Measurements from ENCODE around the gene HS6ST2.

HS6ST2 gene

DNA sequence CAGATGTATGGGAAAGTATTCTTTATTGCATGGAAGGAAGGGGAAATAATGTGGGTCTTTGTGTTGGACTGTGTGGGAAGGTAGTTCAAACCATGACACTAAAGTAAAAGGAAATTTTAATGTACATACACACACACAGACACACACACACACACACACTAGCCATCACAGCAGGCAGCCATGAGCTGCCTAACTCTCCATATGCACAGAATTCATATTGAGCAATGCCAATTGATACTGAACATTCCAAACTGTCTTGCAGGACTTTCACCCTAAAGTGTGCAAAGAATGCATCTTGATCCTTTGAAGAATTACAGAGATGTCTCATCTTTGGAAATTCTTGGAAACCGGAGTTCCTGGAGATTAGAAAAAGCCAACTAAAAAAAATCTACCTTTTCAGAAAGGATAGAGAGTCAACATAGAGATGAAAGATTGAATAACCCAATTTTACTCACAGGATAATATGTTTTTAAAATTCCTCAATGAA lies 349.0 kb downstream of the HS6ST2 start:
- TF ChIP-seq POLR2AphosphoS5 (IDR thresholded peaks at IDR 0.05; ENCODE audit: borderline replicate concordance, low read depth, low read length) (no peak), FOXP2 (optimal IDR thresholded peaks at IDR 0.05; ENCODE audit: control extremely low read depth, extremely low read length, insufficient read depth) (no peak), EZH2 (IDR thresholded peaks at IDR 0.05) (no peak)
- H3K4me3 ChIP-seq: no peak overlapping the region
- DNase-seq (ENCODE audit: low read depth, low spot score): no peak
- no peak overlapping the region for H3K9ac ChIP-seq (ENCODE audit: insufficient read length)
- H3K36me3 ChIP-seq (ENCODE audit: insufficient read depth, low read length): no peaks in the 10 kb centered on the region
- no peaks in the 10 kb centered on the region for H3K9me3 ChIP-seq (ENCODE audit: low read depth, low read length)
- H3K27ac ChIP-seq: no peak overlapping the region

DNA sequence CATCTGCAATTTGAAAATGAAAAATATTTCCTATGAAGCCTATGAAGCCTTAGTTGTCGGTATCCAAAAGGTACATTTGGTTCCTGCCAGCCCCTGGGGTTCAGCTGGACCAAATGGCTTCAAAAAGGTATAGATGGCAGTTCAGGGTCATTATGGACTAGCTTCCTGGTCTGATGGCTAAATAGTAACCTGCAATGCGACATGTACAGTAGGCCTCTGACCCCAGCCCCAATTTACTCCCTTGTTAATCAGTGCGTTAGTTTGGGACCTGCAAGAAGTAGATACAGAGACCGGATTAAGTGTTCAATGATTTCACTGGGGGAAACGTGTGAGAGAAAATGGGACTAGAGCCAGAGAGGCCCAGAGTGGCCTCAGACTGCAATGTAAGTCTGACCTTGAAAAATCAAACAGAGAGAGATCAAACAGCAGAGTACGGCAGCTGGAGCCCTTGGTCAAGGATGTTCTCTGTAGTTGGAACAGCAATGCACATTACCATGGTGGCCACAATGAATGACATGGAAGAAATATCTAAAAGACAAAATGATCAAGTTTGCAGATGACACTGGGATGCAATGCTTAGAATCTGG lies 354.6 kb downstream of the HS6ST2 start:
- H3K36me3 ChIP-seq (ENCODE audit: insufficient read depth, low read length): no peaks in the 10 kb centered on the region
- H3K4me3 ChIP-seq: no peak overlapping the region
- DNase-seq (ENCODE audit: low read depth, low spot score): no peak
- TF ChIP-seq EZH2 (IDR thresholded peaks at IDR 0.05) (no peak), FOXP2 (optimal IDR thresholded peaks at IDR 0.05; ENCODE audit: control extremely low read depth, extremely low read length, insufficient read depth) (no peak), POLR2AphosphoS5 (IDR thresholded peaks at IDR 0.05; ENCODE audit: borderline replicate concordance, low read depth, low read length) (no peak)
- no peak overlapping the region for H3K9ac ChIP-seq (ENCODE audit: insufficient read length)
- no peaks in the 10 kb centered on the region for H3K9me3 ChIP-seq (ENCODE audit: low read depth, low read length)
- H3K27ac ChIP-seq: no peak overlapping the region

DNA sequence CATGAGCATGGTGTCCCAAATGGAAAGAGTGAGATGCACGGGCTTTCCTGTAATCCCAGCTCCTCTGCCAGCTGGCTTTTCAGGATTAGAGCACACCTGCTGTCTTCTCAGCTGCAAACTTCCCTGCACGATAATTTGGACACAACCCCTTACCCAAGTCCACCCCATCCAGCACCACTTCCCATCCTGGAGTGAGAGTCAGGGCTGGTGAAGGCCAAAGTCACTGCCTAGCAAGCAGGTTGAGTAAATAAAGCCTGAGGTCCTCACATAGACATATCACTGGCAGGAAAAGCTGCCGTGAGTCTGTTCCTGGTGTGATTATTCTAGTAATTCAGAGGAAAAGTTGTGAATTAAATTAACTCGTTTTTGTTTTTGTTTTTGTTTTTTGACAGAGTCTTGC lies 355.7 kb downstream of the HS6ST2 start:
- no peak for DNase-seq (ENCODE audit: low read depth, low spot score)
- Histone ChIP-seq H3K27ac (no peak overlapping the region), H3K4me3 (no peak overlapping the region), H3K36me3 (ENCODE audit: insufficient read depth, low read length) (no peaks in the 10 kb centered on the region), H3K9me3 (ENCODE audit: low read depth, low read length) (no peaks in the 10 kb centered on the region), H3K9ac (ENCODE audit: insufficient read length) (no peak overlapping the region)
- TF ChIP-seq POLR2AphosphoS5 (IDR thresholded peaks at IDR 0.05; ENCODE audit: borderline replicate concordance, low read depth, low read length) (no peak), EZH2 (IDR thresholded peaks at IDR 0.05) (no peak), FOXP2 (optimal IDR thresholded peaks at IDR 0.05; ENCODE audit: control extremely low read depth, extremely low read length, insufficient read depth) (no peak)

DNA sequence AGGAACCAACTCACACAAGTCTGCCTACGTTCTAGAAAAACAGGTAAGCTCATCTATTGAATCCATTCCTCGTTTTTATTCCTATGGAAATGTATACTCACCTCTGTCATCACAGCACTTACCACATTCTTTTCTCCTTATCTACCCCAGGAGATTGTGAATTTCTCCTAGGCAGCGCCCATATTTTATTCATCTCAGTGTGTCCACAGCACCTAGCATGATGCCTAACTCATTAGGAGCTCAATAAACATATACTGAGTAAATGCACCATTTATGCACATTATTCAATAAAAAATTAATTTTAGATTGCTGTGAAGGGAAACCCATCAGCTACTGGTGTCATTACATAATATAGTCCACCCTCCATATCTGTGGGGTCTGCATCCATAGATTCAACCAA lies 363.4 kb downstream of the HS6ST2 start:
- no peak for DNase-seq (ENCODE audit: low read depth, low spot score)
- Histone ChIP-seq H3K36me3 (ENCODE audit: insufficient read depth, low read length) (no peaks in the 10 kb centered on the region), H3K27ac (no peak overlapping the region), H3K4me3 (no peak overlapping the region), H3K9me3 (ENCODE audit: low read depth, low read length) (no peaks in the 10 kb centered on the region), H3K9ac (ENCODE audit: insufficient read length) (no peak overlapping the region)
- TF ChIP-seq EZH2 (IDR thresholded peaks at IDR 0.05) (no peak), POLR2AphosphoS5 (IDR thresholded peaks at IDR 0.05; ENCODE audit: borderline replicate concordance, low read depth, low read length) (no peak), FOXP2 (optimal IDR thresholded peaks at IDR 0.05; ENCODE audit: control extremely low read depth, extremely low read length, insufficient read depth) (no peak)

DNA sequence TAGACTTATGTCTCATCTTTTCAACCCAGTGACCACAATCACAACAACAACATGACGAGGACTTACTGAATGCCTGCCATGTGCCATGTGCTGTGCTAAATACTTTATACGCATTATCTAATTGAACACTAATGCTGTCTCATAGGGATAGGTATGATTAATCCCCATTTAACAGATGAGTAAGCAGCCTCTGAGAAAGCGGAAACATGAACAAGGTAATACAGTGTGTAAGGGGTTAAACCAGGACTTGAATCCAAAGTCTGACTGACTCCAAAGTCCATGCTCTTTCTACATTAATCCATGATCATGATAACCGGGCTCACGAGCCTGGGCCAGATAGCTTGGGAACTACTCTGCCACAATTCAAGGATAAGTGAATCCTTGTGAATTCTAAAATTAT lies 364.3 kb downstream of the HS6ST2 start:
- no peaks in the 10 kb centered on the region for H3K36me3 ChIP-seq (ENCODE audit: insufficient read depth, low read length)
- no peak overlapping the region for H3K4me3 ChIP-seq
- no peak for TF ChIP-seq POLR2AphosphoS5 (IDR thresholded peaks at IDR 0.05; ENCODE audit: borderline replicate concordance, low read depth, low read length)
- no peak for TF ChIP-seq EZH2 (IDR thresholded peaks at IDR 0.05)
- TF ChIP-seq FOXP2 (optimal IDR thresholded peaks at IDR 0.05; ENCODE audit: control extremely low read depth, extremely low read length, insufficient read depth): no peak
- no peaks in the 10 kb centered on the region for H3K9me3 ChIP-seq (ENCODE audit: low read depth, low read length)
- no peak overlapping the region for H3K27ac ChIP-seq
- DNase-seq (ENCODE audit: low read depth, low spot score): no peak
- no peak overlapping the region for H3K9ac ChIP-seq (ENCODE audit: insufficient read length)

DNA sequence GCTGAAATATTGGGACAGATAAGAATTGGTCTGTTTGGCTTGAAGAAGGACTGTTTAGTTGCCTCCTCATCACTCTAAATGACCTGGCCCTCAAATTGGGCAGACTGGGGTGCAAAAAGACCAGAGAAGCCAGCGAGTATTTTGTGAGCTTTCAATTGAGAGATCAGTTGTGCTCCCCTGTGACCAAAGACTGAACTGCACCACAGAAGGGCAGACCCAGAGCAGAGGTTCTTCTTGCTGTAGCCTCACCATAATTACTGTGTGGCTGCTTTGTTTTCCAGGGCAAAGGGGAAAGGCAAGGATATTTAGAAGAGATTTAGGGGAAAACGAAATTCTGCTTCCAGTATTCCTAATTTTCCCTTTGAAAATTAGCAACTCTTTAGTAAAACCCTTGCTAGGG lies 365.5 kb downstream of the HS6ST2 start:
- TF ChIP-seq FOXP2 (optimal IDR thresholded peaks at IDR 0.05; ENCODE audit: control extremely low read depth, extremely low read length, insufficient read depth) (no peak), POLR2AphosphoS5 (IDR thresholded peaks at IDR 0.05; ENCODE audit: borderline replicate concordance, low read depth, low read length) (no peak), EZH2 (IDR thresholded peaks at IDR 0.05) (no peak)

DNA sequence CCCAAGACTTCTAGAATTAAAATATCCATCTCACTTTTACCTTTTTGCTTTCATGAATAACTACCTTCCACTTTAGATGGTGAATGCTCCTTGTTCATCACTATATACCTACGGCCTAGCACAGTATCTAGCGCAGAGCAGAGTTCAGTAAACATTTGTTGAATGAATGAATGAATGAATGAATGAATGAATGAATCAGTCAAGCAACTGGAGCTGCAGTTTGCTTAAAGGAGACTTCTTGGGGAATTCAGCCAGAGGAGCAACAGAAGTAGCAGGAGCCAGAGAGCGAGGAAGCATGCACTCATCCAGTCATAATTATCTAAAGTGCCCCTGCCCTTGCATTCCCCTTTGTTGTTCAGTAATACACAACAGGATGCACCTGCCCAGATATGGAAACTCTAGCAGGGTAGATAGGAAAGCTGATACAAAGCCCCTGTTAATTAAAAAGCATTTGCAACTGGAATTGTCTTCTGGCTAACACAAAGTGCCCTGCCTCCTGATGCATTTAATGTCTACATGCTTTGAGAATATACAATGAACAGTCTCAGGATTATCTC lies 366.6 kb downstream of the HS6ST2 start:
- DNase-seq (ENCODE audit: low read depth, low spot score): no peak

More for the DNA sequence above, 365.5 kb downstream of the HS6ST2 start:
- H3K36me3 ChIP-seq (ENCODE audit: insufficient read depth, low read length): no peaks in the 10 kb centered on the region
- H3K9ac ChIP-seq (ENCODE audit: insufficient read length): no peak overlapping the region
- no peak overlapping the region for H3K27ac ChIP-seq
- no peak overlapping the region for H3K4me3 ChIP-seq
- H3K9me3 ChIP-seq (ENCODE audit: low read depth, low read length): no peaks in the 10 kb centered on the region
- no peak for DNase-seq (ENCODE audit: low read depth, low spot score)

DNA sequence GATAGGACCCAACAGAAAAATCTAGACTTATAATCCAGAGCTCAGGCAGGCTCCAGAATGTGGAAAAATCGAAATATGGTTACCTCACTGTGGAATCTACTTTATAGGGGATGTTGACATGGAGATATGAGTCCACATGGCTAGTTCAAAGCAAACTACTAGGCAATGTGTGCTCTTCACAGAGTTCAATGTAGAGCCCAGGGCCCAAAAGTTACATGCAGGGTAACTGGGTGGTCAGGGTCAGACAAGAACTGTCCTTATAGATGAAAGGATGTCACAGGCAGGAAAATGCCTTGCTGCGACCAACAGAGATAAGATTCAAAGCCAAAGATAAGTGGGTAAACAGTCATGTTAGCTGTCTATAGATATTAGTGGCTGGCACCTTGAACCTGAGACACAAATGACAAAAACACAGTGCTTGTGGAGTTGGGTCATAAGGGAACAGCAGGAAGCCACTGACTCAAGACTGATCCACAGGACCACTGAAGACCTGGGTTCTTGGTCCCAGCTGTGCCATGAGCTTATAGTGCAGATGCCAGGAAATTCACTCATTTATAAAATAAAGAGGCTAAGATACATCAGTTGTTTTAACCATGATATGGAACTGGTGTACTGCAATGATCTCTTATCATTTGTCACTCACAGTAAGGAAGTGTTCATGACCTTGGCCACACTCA lies 367.9 kb downstream of the HS6ST2 start:
- no peaks in the 10 kb centered on the region for H3K36me3 ChIP-seq (ENCODE audit: insufficient read depth, low read length)
- no peak overlapping the region for H3K4me3 ChIP-seq
- no peak overlapping the region for H3K9ac ChIP-seq (ENCODE audit: insufficient read length)
- no peaks in the 10 kb centered on the region for H3K9me3 ChIP-seq (ENCODE audit: low read depth, low read length)
- H3K27ac ChIP-seq: no peak overlapping the region
- no peak for TF ChIP-seq POLR2AphosphoS5 (IDR thresholded peaks at IDR 0.05; ENCODE audit: borderline replicate concordance, low read depth, low read length)
- no peak for TF ChIP-seq FOXP2 (optimal IDR thresholded peaks at IDR 0.05; ENCODE audit: control extremely low read depth, extremely low read length, insufficient read depth)
- no peak for TF ChIP-seq EZH2 (IDR thresholded peaks at IDR 0.05)
- DNase-seq (ENCODE audit: low read depth, low spot score): no peak

More for the DNA sequence above, 366.6 kb downstream of the HS6ST2 start:
- Histone ChIP-seq H3K4me3 (no peak overlapping the region), H3K36me3 (ENCODE audit: insufficient read depth, low read length) (no peaks in the 10 kb centered on the region), H3K9me3 (ENCODE audit: low read depth, low read length) (no peaks in the 10 kb centered on the region), H3K9ac (ENCODE audit: insufficient read length) (no peak overlapping the region), H3K27ac (no peak overlapping the region)
- TF ChIP-seq FOXP2 (optimal IDR thresholded peaks at IDR 0.05; ENCODE audit: control extremely low read depth, extremely low read length, insufficient read depth) (no peak), POLR2AphosphoS5 (IDR thresholded peaks at IDR 0.05; ENCODE audit: borderline replicate concordance, low read depth, low read length) (no peak), EZH2 (IDR thresholded peaks at IDR 0.05) (no peak)

Data from SK-N-MC (cell line).